H9 (cell line): ENCODE results near the gene NAA15. TPM values are rescaled to one million over a fixed set of nuclear protein-coding genes. Genes with fewer than 3 reads are reported as not detected.

Experiments used
- DNase-seq: peaks from one replicate; pipeline ENCODE4 v3.0.0-alpha.2; 2017
- H2AFZ ChIP-seq: one replicate; pipeline ENCODE4 v1.6.1; 2013; ENCODE audit warnings: mild to moderate bottlenecking, low read length, control low read depth, moderate library complexity
- H2AK5ac ChIP-seq: 2 replicates; pipeline ENCODE4 v1.6.1; 2013; ENCODE audit warnings: low read length, control low read depth, mixed read lengths; ENCODE audit not compliant: insufficient read length
- H2BK120ac ChIP-seq: one replicate; pipeline ENCODE4 v1.6.1; 2013; ENCODE audit warnings: low read depth, mild to moderate bottlenecking, low read length, control low read depth, inconsistent platforms; ENCODE audit not compliant: poor library complexity, severe bottlenecking
- H2BK12ac ChIP-seq: 2 replicates; pipeline ENCODE4 v1.6.1; 2013; ENCODE audit warnings: low read length, control low read depth, mixed read lengths, low read depth; ENCODE audit not compliant: insufficient read length
- H2BK15ac ChIP-seq: 2 replicates; pipeline ENCODE4 v1.6.1; 2013; ENCODE audit warnings: low read depth, low read length, control low read depth
- H2BK20ac ChIP-seq: one replicate; pipeline ENCODE4 v1.6.1; 2013; ENCODE audit warnings: low read depth, mild to moderate bottlenecking, low read length, control low read depth, inconsistent platforms; ENCODE audit not compliant: poor library complexity, severe bottlenecking
- H2BK5ac ChIP-seq: 2 replicates; pipeline ENCODE4 v1.6.1; 2013; ENCODE audit warnings: low read length, control low read depth, mixed read lengths; ENCODE audit not compliant: insufficient read length
- H3K14ac ChIP-seq: 2 replicates; pipeline ENCODE4 v1.6.1; 2013; ENCODE audit warnings: low read length, control low read depth; ENCODE audit not compliant: insufficient read depth
- H3K18ac ChIP-seq: 2 replicates; pipeline ENCODE4 v1.6.1; 2013; ENCODE audit warnings: low read depth, mild to moderate bottlenecking, mixed read lengths, low read length, control low read depth; ENCODE audit not compliant: insufficient read length
- H3K23ac ChIP-seq: 2 replicates; pipeline ENCODE4 v1.6.1; 2013; ENCODE audit warnings: low read length, control low read depth, mixed read lengths, low read depth; ENCODE audit not compliant: insufficient read length
- H3K23me2 ChIP-seq: 2 replicates; pipeline ENCODE4 v1.6.1; 2013; ENCODE audit warnings: low read depth, mild to moderate bottlenecking, mixed read lengths, low read length, control low read depth; ENCODE audit not compliant: insufficient read length, poor library complexity, severe bottlenecking
- H3K27ac ChIP-seq: 2 replicates; pipeline ENCODE4 v1.5.1; 2013; ENCODE audit warnings: low read length, control low read depth, mixed read lengths, low read depth; ENCODE audit not compliant: insufficient read length
- H3K27me3 ChIP-seq: 2 replicates; pipeline ENCODE4 v1.6.1; 2013; ENCODE audit warnings: low read length, control low read depth, inconsistent platforms; ENCODE audit not compliant: insufficient read depth
- H3K4ac ChIP-seq: 2 replicates; pipeline ENCODE4 v1.6.1; 2013; ENCODE audit warnings: low read depth, mild to moderate bottlenecking, control low read depth, inconsistent platforms, low read length, moderate library complexity
- H3K4me1 ChIP-seq: 2 replicates; pipeline ENCODE4 v1.6.1; 2013; ENCODE audit warnings: low read length, control low read depth, inconsistent platforms; ENCODE audit not compliant: insufficient read depth
- H3K4me2 ChIP-seq: 2 replicates; pipeline ENCODE4 v1.6.1; 2013; ENCODE audit warnings: low read length, control low read depth, mixed read lengths; ENCODE audit not compliant: insufficient read length, insufficient read depth
- H3K56ac ChIP-seq: 2 replicates; pipeline ENCODE4 v1.6.1; 2013; ENCODE audit warnings: low read depth, mild to moderate bottlenecking, mixed read lengths, low read length, control low read depth; ENCODE audit not compliant: insufficient read length
- H3K79me1 ChIP-seq: 2 replicates; pipeline ENCODE4 v1.6.1; 2013; ENCODE audit warnings: low read depth, mild to moderate bottlenecking, moderate library complexity, low read length, control low read depth, inconsistent platforms; ENCODE audit not compliant: insufficient read depth, poor library complexity, severe bottlenecking
- H3K79me2 ChIP-seq: 2 replicates; pipeline ENCODE4 v1.6.1; 2013; ENCODE audit warnings: low read length, control low read depth, inconsistent platforms; ENCODE audit not compliant: insufficient read depth
- H3K9ac ChIP-seq: 2 replicates; pipeline ENCODE4 v1.6.1; 2013; ENCODE audit warnings: low read length, control low read depth, mixed read lengths; ENCODE audit not compliant: insufficient read length; ENCODE audit errors: extremely low read depth
- H3K9me3 ChIP-seq: one replicate; pipeline ENCODE4 v1.6.1; 2013; ENCODE audit warnings: low read depth, low read length, inconsistent platforms; ENCODE audit not compliant: control insufficient read depth
- H3T11ph ChIP-seq: one replicate; pipeline ENCODE4 v1.6.1; 2013; ENCODE audit warnings: mild to moderate bottlenecking, low read length, control low read depth, inconsistent platforms
- H4K20me1 ChIP-seq: one replicate; pipeline ENCODE4 v1.6.1; 2013; ENCODE audit not compliant: control insufficient read depth, insufficient read length, insufficient read depth
- H4K5ac ChIP-seq: 2 replicates; pipeline ENCODE4 v1.6.1; 2013; ENCODE audit warnings: low read depth, mild to moderate bottlenecking, mixed read lengths, low read length, control low read depth; ENCODE audit not compliant: insufficient read length
- H4K8ac ChIP-seq: replicated peaks from 2 replicates; pipeline ENCODE4 v1.6.1; 2013; ENCODE audit warnings: low read length, control low read depth, mixed read lengths, low read depth; ENCODE audit not compliant: insufficient read length
- H4K91ac ChIP-seq: 2 replicates; pipeline ENCODE4 v1.6.1; 2013; ENCODE audit warnings: low read depth, mild to moderate bottlenecking, moderate library complexity, mixed read lengths, low read length, control low read depth; ENCODE audit not compliant: insufficient read length
- H3K27ac Mint-ChIP-seq, 3 experiments: 2 replicates in 2 of 3; 3 replicates in 1 of 3; pipeline ENCODE4 v1.8.0; 2020 to 2021; ENCODE audit warnings: mixed read lengths in 3 of 3, mild to moderate bottlenecking in 1 of 3, moderate library complexity in 1 of 3
- H3K27me3 Mint-ChIP-seq: 2 replicates; pipeline ENCODE4 v1.8.0; 2021; ENCODE audit warnings: low read depth, mild to moderate bottlenecking, moderate library complexity, mixed read lengths
- H3K36me3 Mint-ChIP-seq, 3 experiments: 2 replicates in 2 of 3; 3 replicates in 1 of 3; pipeline ENCODE4 v1.8.0; 2020 to 2021; ENCODE audit warnings: low read depth in 3 of 3, mixed read lengths in 3 of 3; ENCODE audit not compliant: insufficient read depth in 1 of 3
- H3K4me1 Mint-ChIP-seq, 2 experiments: 2 replicates each; pipeline ENCODE4 v1.8.0; 2020; ENCODE audit warnings: mixed read lengths in 2 of 2
- H3K4me3 Mint-ChIP-seq, 2 experiments: 2 replicates in 1 of 2; 3 replicates in 1 of 2; pipeline ENCODE4 v1.8.0; 2020 to 2021; ENCODE audit warnings: mild to moderate bottlenecking in 2 of 2, mixed read lengths in 2 of 2, moderate library complexity in 1 of 2
- H3K9me3 Mint-ChIP-seq, 2 experiments: 2 replicates in 1 of 2; 3 replicates in 1 of 2; pipeline ENCODE4 v1.8.0; 2020; ENCODE audit warnings: mild to moderate bottlenecking in 2 of 2, mixed read lengths in 2 of 2, moderate library complexity in 1 of 2
- CTCF ChIP-seq: fragments of 200-600 bp; sonication (generic); conservative IDR thresholded peaks from 3 replicates; pipeline ENCODE4 v1.8.0; 2021; ENCODE audit warnings: antibody characterized with exemption, mild to moderate bottlenecking
- WGBS: extraction: QIAGEN DNeasy Blood & Tissue Kit; methylation state at CpG from one replicate; pipeline ENCODE4 v1.1.7; 2013; ENCODE audit warnings: missing lambda C conversion rate, low lambda C conversion rate, mixed read lengths; ENCODE audit not compliant: insufficient read length; ENCODE audit errors: extremely low coverage; 5-methylcytosine and 5-hydroxymethylcytosine counted together
- total RNA-seq: library from RNA; stranded (reverse); gene quantifications from 2 replicates; pipeline ENCODE4 v1.2.1, GENCODE V29; 2021

The NAA15 gene
- total RNA-seq, 1 experiment from 2014 or later: 115 TPM

GRCh38 chr4:139368998-139369397, 67.7 kb downstream of the NAA15 start:
- H3K9ac ChIP-seq: no peak overlapping the region
- no peak overlapping the region for H4K5ac ChIP-seq
- H3K27ac ChIP-seq: no peak overlapping the region
- H2BK15ac ChIP-seq: no peak overlapping the region
- no peaks in the 10 kb centered on the region for H3K4me1 Mint-ChIP-seq
- no peak overlapping the region for H2BK120ac ChIP-seq
- H3K79me2 ChIP-seq: no peaks in the 10 kb centered on the region; the same call in 1 of the 2 replicates
- no peak overlapping the region for H4K8ac ChIP-seq
- no peak overlapping the region for H2BK20ac ChIP-seq
- H3K9me3 Mint-ChIP-seq: no peaks in the 10 kb centered on the region
- H3K4ac ChIP-seq: no peak overlapping the region
- peaks cover 3% of the 10 kb centered on the region for H3K79me1 ChIP-seq
- H2AFZ ChIP-seq: no peak overlapping the region
- no peak overlapping the region for H3K23ac ChIP-seq
- no peak overlapping the region for H3K4me2 ChIP-seq
- H3K36me3 Mint-ChIP-seq: peaks cover 39 to 86% (median 70%) of the 10 kb centered on the region in 3 experiments; a peak in 6 of 7 replicates
- H2BK12ac ChIP-seq: no peak overlapping the region
- H3K27me3 ChIP-seq: no peaks in the 10 kb centered on the region
- H3T11ph ChIP-seq: no peak overlapping the region
- no CpG with 5 or more reads among the region's 1 CpG for WGBS
- H4K91ac ChIP-seq: no peak overlapping the region
- H2AK5ac ChIP-seq: no peak overlapping the region
- H3K4me1 ChIP-seq: no peaks in the 10 kb centered on the region
- no peaks in the 10 kb centered on the region for H3K9me3 ChIP-seq
- H3K27ac Mint-ChIP-seq: no peak overlapping the region
- H3K4me3 Mint-ChIP-seq: no peak overlapping the region
- H2BK5ac ChIP-seq: no peak overlapping the region
- DNase-seq: no peak
- no peak for TF ChIP-seq CTCF
- no peak overlapping the region for H3K18ac ChIP-seq
- no peak overlapping the region for H3K14ac ChIP-seq
- H3K27me3 Mint-ChIP-seq: no peaks in the 10 kb centered on the region
- no peaks in the 10 kb centered on the region for H3K23me2 ChIP-seq
- no peak overlapping the region for H3K56ac ChIP-seq
- no peaks in the 10 kb centered on the region for H4K20me1 ChIP-seq
